Measurements from ENCODE around the gene CCND3. TPM values are rescaled to one million over a fixed set of nuclear protein-coding genes. Genes with fewer than 3 reads are reported as not detected.

Gene CCND3
- total and polyA plus RNA-seq, 2 of the 13 experiments (the other 11 are each of a cell fraction or from before 2014, with no cell fraction given): 4.3 to 7.2 TPM

DNA sequence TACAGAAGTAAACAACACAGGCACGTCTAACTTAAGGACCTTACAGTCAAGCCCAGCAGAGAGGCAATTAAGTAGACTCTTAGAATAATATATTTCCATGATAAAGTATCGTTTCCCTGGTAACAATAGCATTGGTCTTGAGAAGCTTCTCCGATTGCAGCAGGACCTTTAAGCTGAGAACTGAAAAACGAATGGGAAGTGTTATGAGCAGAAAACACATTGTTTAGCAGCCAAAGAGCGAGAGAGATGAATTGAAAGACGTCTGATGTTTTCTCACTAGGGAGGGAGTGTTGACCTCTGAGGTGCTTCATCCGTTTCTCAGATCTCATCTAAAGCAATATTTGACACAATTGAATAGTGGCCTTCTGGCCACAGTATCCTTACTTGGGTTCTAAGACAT lies 19.5 kb downstream of the CCND3 start:
- intact Hi-C loops (cut with micrococcal nuclease; ENCODE audit: unreplicated experiment) (no loop called here), in situ Hi-C loops (cut with HindIII; ENCODE audit: extremely low pct_ligation_motif_present, low pct_unique_long_range_greater_than_20kb) (loop anchor here (5.0 kb wide), 1 partner anchor 135 kb away; the partner anchor contains the start of gene TOMM6)
- peaks cover 8% of the 10 kb centered on the region; the same call in 1 of the 2 replicates for H4K20me1 ChIP-seq (ENCODE audit: insufficient read depth, low read length)
- no peak overlapping the region for H2AFZ ChIP-seq (ENCODE audit: low read length)
- POLR2A ChIA-PET: interaction anchor here (1.3 to 2.7 kb wide), 4 partner anchors 13 to 135 kb away, joined by 5 to 47 read pairs (median 28); partner anchors contain the start of genes TAF8 and TOMM6
- FAIRE-seq: no peak
- TF ChIP-seq, protein P1, sequence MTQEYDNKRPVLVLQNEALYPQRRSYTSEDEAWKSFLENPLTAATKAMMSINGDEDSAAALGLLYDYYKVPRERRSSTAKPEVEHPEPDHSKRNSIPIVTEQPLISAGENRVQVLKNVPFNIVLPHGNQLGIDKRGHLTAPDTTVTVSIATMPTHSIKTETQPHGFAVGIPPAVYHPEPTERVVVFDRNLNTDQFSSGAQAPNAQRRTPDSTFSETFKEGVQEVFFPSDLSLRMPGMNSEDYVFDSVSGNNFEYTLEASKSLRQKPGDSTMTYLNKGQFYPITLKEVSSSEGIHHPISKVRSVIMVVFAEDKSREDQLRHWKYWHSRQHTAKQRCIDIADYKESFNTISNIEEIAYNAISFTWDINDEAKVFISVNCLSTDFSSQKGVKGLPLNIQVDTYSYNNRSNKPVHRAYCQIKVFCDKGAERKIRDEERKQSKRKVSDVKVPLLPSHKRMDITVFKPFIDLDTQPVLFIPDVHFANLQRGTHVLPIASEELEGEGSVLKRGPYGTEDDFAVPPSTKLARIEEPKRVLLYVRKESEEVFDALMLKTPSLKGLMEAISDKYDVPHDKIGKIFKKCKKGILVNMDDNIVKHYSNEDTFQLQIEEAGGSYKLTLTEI (CRISPR knock-in tag; conservative IDR thresholded peaks at IDR 0.05): no peak
- 0 out of 2 replicates have a peak, but pooled peaks have one; percentile 6 for TF ChIP-seq ZC3H13 (CRISPR knock-in tag; IDR thresholded peaks at IDR 0.05)
- TF ChIP-seq ZFP82 (CRISPR knock-in tag; IDR thresholded peaks at IDR 0.05; ENCODE audit: borderline replicate concordance): no peak
- no peak for TF ChIP-seq ZBTB34 (CRISPR knock-in tag; IDR thresholded peaks at IDR 0.05)
- no peak for TF ChIP-seq ZNF607 (CRISPR knock-in tag; IDR thresholded peaks at IDR 0.05; ENCODE audit: borderline replicate concordance)
- TF ChIP-seq ZBTB42 (CRISPR knock-in tag; IDR thresholded peaks at IDR 0.05): peak; percentile 10; the same call in 1 of the 2 replicates
- no peak for TF ChIP-seq MAFG (CRISPR knock-in tag; IDR thresholded peaks at IDR 0.05)
- TF ChIP-seq SNAPC2 (CRISPR knock-in tag; IDR thresholded peaks at IDR 0.05): 0 out of 2 replicates have a peak, but pooled peaks have one; percentile 9
- no peak for ATAC-seq
- peak overlapping the region; percentile 89 for H3K4me2 ChIP-seq (ENCODE audit: low read depth, low read length)
- H3K4me3 ChIP-seq (replicated peaks in 1 of 3; ENCODE audit: insufficient read depth in 1 of 3, low read depth in 2 of 3, low read length in 3 of 3): peak overlapping the region; percentile 80 to 93 (median 86)
- DNase-seq (ENCODE audit: low spot score): no peak
- peak overlapping the region; percentile 96 for H3K27ac ChIP-seq (ENCODE audit: extremely low read length, insufficient read depth, low read length)
- peaks cover 6 to 21% of the 10 kb centered on the region in 2 experiments for H3K36me3 ChIP-seq (replicated peaks in 1 of 2; ENCODE audit: control insufficient read depth in 1 of 2, insufficient read depth in 2 of 2, low read length in 2 of 2)
- H3K9ac ChIP-seq (ENCODE audit: insufficient read depth, low read depth, low read length): peak overlapping the region; percentile 95
- BruUV-seq (replicated peaks): no TSS peak
- peaks cover 41% of the 10 kb centered on the region for H3K4me1 ChIP-seq (ENCODE audit: insufficient read depth, low read length)
- peaks cover 64% of the 10 kb centered on the region for H3K79me2 ChIP-seq (ENCODE audit: insufficient read depth, low read length)
- no peaks in the 10 kb centered on the region for H3K9me3 ChIP-seq (ENCODE audit: low read length)
- CTCF ChIA-PET (ENCODE audit: low intra/inter-chr PET ratio, low total read pairs): interaction anchor here (1.3 to 2.5 kb wide), 2 partner anchors 135 to 142 kb away, joined by 3 to 22 read pairs; partner anchors contain the start of gene TOMM6
- WGBS (ENCODE audit: low lambda C conversion rate): 3% methylated on average over 7 of the region's 7 CpGs
- no peaks in the 10 kb centered on the region; a peak in 1 of 5 replicates for H3K27me3 ChIP-seq (ENCODE audit: control insufficient read depth in 1 of 2, insufficient read depth in 2 of 2, low read length in 2 of 2)
